ENCODE data around the gene RASEF.
A peak's percentile ranks its signal among the peaks of the same experiment; 100 is the strongest.

Gene RASEF

DNA sequence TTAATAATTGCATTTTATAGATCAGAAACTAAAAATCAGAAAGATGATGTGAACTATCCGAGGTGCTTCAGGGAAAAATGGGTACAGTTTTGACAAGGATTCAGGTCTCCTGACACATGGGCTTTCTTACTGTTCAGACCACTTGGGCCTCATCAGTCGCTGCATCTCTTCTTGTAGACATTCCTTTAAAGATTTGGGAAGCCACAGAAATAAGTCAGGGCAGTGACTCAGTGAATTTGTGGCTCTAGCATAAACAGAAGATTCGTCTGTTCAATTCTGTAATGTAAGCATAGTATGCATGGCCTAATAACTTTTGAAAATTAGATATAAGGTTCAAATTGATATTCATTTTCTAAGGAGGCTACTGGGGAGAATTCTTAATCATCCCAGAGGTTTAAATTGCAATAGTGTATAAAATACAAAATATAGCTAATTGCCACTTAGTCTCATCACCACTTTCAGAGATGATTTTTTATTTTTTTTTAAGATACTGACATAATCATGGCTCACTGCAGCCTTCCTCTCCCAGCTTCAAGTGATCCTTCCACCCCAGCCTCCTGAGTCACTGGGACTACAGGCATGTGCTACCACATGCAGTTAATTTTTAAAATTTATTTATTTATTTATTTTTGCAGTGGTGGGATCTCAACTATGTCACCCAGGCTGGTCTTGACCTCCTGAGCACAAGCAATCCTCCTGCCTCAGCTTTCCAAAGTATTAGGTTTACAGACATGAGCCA is 48.9 kb downstream of the RASEF start:
- DNase-seq, result no peak

- DNase-seq, result no peak
These were observed 49.8 kb downstream of the RASEF start for GRCh38 chr9:83012922-83013838.

- DNase-seq, result no peak
These were observed 50.6 kb downstream of the RASEF start for GRCh38 chr9:83012168-83012921.

DNA sequence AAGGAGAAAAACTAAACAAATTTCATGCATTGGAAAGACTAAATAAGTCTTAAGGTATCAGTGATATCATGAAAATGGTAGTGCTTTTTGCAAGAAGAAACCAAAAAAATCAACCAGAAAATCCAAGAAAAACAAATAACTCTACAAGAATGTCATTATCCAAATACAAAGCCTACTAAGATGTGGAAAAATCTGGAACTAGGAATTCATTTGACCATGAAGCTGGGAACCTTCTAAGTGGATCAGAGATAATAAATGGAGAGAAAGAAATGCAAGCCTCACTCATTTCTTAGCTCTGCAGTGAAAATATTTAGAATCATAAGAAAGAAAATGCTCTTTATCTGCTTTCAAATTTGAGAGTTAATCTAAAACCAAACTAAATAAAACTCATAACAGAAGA is 51.3 kb downstream of the RASEF start:
- DNase-seq, result no peak

DNA sequence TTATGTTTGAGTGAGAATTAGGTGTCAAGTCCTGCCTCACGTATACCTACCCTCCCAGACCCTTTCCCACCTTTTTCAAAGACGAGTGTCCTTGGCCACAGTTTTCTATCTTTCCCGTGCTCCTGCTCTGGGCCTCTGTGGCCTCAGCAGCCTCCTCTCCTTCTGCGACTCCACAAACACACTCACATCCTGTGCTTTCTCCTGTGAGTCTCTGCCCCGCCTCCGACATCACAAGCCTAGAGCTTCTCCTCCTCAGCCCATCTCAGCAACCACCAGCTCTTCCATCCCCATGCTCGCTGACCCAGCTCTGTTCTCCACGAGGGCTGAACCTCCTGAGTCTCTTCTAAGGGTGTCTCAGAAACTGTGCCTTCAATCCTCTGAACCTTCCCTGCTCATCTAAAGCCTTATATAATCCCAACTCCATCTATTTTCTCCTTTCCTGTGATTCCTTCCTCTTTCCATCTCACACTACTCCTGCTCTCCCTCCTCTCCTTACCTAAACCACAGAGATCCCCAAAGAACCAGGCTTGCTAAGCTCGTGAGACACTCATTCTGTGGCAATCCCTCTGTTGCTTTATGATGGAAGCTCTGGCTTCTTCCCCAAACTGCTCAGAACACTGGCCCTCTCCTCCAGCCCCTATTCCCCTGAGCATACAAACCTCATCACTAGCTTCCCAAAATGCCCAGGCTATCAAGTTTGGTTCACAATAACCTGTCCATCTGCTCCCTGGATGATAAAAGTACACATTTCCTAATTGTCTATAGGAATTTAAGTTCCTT is 55.2 kb downstream of the RASEF start:
- no peak for DNase-seq

DNA sequence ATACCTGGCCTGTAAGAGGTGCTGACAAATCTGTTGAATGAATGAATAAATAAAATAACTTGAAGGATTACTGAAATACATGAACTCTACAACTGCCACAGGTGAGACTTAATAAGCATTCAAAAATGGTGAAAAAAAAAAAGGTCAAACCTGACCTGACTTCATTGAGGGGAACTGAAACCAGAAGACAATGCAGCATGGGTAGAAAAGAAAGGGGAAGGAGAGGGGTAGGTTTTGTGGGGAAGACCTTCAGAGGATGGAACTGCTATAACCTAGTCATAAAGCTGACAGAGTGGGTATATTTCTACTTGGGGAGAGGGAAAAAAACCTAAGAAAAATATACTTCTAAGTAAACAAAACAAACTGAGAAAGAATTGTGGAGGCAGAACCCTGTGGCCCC is 56.6 kb downstream of the RASEF start:
- DNase-seq, result no peak

GRCh38 chr9:83005963-83006362 is 57.0 kb downstream of the RASEF start:
- DNase-seq, result no peak

DNA sequence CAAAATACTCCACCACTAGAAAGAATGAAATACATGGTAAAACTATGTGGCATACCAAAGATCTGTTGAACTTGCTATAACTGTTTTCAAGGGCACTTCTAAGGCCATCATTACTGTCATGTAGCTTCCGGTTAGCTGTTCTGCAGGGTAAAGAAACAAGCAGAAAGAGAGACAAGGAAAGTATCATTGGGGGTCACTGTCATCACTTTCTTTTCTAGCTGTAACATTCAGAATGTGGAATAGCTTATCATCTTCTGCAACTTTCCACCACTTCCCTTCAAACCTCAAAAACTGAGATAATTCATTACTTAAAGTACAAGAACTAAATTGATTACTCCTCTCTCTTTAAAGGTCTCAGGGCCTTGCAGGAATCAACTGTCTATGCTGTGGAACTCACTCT is 57.6 kb downstream of the RASEF start:
- no peak for DNase-seq

- no peak for DNase-seq
These were observed 60.6 kb downstream of the RASEF start for GRCh38 chr9:83002329-83002728.

DNA sequence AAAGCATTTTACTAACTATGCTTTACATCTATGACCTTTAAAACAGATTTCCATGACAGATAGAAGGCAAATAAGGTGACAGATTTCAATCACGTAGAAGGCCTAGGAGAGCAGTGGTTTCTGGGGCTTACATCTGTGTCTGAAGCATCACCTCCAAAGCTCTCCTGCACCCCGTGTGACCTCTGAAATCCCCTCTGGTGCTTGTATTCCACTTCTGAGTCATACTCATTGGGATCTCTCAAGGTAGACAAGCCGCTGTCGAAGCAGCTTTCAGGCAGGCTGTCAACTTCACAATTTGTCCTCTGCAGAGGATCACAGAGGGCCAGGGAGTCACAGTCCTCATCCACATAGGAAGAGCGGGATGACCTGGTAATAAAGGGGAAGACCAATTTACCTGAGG is 62.2 kb downstream of the RASEF start:
- no peak for DNase-seq

- DNase-seq, result no peak
These were observed 64.5 kb downstream of the RASEF start for GRCh38 chr9:82998409-82998808.

GRCh38 chr9:82997476-82998140 is 65.3 kb downstream of the RASEF start:
- DNase-seq, result no peak

GRCh38 chr9:82996941-82997340 is 66.0 kb downstream of the RASEF start:
- DNase-seq, result no peak

GRCh38 chr9:82993856-82994605 is 68.9 kb downstream of the RASEF start:
- no peak for DNase-seq

DNA sequence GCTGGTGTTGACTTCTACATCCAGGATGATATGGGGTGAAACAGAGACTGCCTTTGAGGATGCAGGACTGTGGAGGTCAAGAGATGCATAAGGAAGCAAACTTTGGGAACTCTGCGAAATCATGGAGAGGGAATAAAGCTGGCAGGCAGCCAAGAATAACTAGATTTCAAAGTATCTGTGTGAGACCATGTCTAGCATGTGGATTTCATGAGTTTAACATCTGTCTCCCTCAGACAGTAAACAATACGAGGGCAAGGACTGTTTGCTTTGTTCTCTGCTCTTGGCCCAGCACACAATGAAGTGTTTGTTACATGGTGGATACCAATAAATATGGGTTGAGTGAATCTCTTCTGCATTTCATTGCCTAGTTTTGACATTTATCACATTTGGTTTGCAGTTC is 71.3 kb downstream of the RASEF start:
- DNase-seq, result peak in 8 of 58 donors; percentile 0 to 15 (median 8)

DNA sequence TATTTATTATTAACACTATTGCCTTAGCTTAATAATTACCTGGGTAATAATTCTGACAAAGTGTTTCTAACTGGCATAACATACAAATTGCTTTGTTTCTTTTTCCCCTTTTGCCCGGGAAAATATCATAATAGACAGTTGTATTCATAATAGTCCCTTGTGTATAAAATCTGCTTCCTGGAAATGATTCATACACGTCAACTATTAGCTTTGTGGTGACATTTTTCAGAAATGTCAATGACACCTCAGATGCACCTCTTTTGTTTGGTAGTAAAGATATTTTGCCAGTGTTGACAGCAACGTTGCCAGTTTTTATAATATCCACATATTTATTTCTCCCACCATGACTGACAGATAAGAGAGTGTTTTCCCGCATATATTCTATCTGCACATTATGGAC is 73.0 kb downstream of the RASEF start:
- DNase-seq, result no peak

- no peak for DNase-seq
These were observed 74.5 kb downstream of the RASEF start for GRCh38 chr9:82988488-82988887.

GRCh38 chr9:82987370-82988189 is 75.4 kb downstream of the RASEF start:
- DNase-seq, result no peak

DNA sequence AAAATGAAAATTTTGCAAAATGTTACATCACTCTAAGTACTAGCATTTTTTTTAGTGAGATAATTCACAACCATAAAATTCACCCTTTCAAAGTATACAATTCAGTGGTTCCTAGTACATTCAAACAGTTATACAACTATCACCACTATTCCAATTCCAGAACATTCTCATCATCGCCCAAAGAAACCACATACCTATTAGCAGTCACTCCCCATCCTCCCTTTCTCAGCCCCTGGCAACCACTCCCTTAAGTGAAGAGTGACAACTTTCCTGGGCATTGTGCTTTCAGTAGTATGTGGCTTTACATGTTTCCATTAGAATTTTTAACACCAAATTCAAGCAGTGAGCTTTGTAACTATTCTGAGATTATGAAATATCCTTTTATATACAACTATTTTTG is 81.4 kb downstream of the RASEF start:
- no peak for DNase-seq
